Neural cell (in vitro differentiated cells): ENCODE measurements around the gene HOXC5. TPM values are rescaled to one million over a fixed set of nuclear protein-coding genes. Genes with fewer than 3 reads are reported as not detected.

Source experiments
- H2AFZ ChIP-seq: fragments of 200-600, 300-800 bp; sonication (generic), shearing (Covaris generic); 2 replicates; pipeline ENCODE4 v1.6.0; 2014; ENCODE audit warnings: low read depth, mild to moderate bottlenecking, antibody characterized with exemption, low read length, moderate library complexity
- H3F3A ChIP-seq: fragments of 200-600 bp; shearing (Covaris generic); 2 replicates; pipeline ENCODE4 v1.6.1; 2016; ENCODE audit warnings: mild to moderate bottlenecking, moderate library complexity, mixed read lengths, antibody characterized with exemption, low read length; ENCODE audit not compliant: insufficient read depth, poor library complexity, severe bottlenecking
- H3K27ac ChIP-seq: fragments of 200-600, 300-800 bp; sonication (generic), shearing (Covaris generic); 2 replicates; pipeline ENCODE4 v1.5.1; 2014; ENCODE audit warnings: mild to moderate bottlenecking, low read length, moderate library complexity
- H3K27me3 ChIP-seq: fragments of 300-800, 200-600 bp; sonication (generic), shearing (Covaris generic); 2 replicates; pipeline ENCODE4 v1.6.0; 2014; ENCODE audit warnings: mild to moderate bottlenecking, low read depth, low read length, moderate library complexity; ENCODE audit not compliant: insufficient read depth
- H3K36me3 ChIP-seq: fragments of 300-800, 200-600 bp; sonication (generic), shearing (Covaris generic); 2 replicates; pipeline ENCODE4 v1.5.1; 2014; ENCODE audit warnings: mild to moderate bottlenecking, antibody characterized with exemption, low read length, moderate library complexity; ENCODE audit not compliant: insufficient read depth
- H3K4me2 ChIP-seq: fragments of 300-800, 200-600 bp; sonication (generic), shearing (Covaris generic); 2 replicates; pipeline ENCODE4 v1.6.0; 2014; ENCODE audit warnings: mild to moderate bottlenecking, low read length
- H3K4me3 ChIP-seq: fragments of 300-800, 200-600 bp; sonication (generic), shearing (Covaris generic); 2 replicates; pipeline ENCODE4 v1.5.1; 2014; ENCODE audit warnings: mild to moderate bottlenecking, low read length, moderate library complexity
- H3K79me2 ChIP-seq: fragments of 200-600 bp; shearing (Covaris generic); replicated peaks from 2 replicates; pipeline ENCODE4 v1.6.0; 2014; ENCODE audit warnings: mild to moderate bottlenecking, low read length, moderate library complexity; ENCODE audit not compliant: insufficient read depth
- H3K9ac ChIP-seq: fragments of 300-800, 200-600 bp; sonication (generic), shearing (Covaris generic); 2 replicates; pipeline ENCODE4 v1.6.1; 2016; ENCODE audit warnings: mild to moderate bottlenecking, low read length, mixed read lengths
- H3K9me2 ChIP-seq: fragments of 200-600 bp; shearing (Covaris generic); 2 replicates; pipeline ENCODE4 v1.6.1; 2016; ENCODE audit warnings: mild to moderate bottlenecking, low read length, mixed read lengths; ENCODE audit not compliant: insufficient read depth
- H3K9me3 ChIP-seq: fragments of 200-600, 300-800 bp; sonication (generic), shearing (Covaris generic); 2 replicates; pipeline ENCODE4 v1.6.1; 2016; ENCODE audit warnings: mild to moderate bottlenecking, mixed run types, low read length, moderate library complexity, mixed read lengths
- H4K20me1 ChIP-seq: fragments of 200-600 bp; shearing (Covaris generic); 2 replicates; pipeline ENCODE4 v1.6.1; 2016; ENCODE audit warnings: mild to moderate bottlenecking, mixed run types; ENCODE audit not compliant: insufficient read depth
- CTCF ChIP-seq: fragments of 450-650 bp; IDR thresholded peaks from 2 replicates; pipeline ENCODE4 v1.5.1; 2014; ENCODE audit warnings: antibody characterized with exemption, mild to moderate bottlenecking, moderate library complexity; ENCODE audit not compliant: poor library complexity, severe bottlenecking
- EP300 ChIP-seq: fragments of 450-650 bp; conservative IDR thresholded peaks from 2 replicates; pipeline ENCODE4 v1.6.1; 2014; ENCODE audit warnings: antibody characterized with exemption, mild to moderate bottlenecking, moderate library complexity; ENCODE audit not compliant: poor library complexity, severe bottlenecking
- EZH2 ChIP-seq: fragments of 200-600, 300-800 bp; shearing (Covaris generic), sonication (generic); IDR thresholded peaks from 2 replicates; pipeline ENCODE4 v1.6.1; 2014; ENCODE audit warnings: antibody characterized with exemption, low read length, borderline replicate concordance, mild to moderate bottlenecking; ENCODE audit not compliant: insufficient read depth, poor library complexity, severe bottlenecking
- MXI1 ChIP-seq: fragments of 450-650 bp; conservative IDR thresholded peaks from 2 replicates; pipeline ENCODE4 v1.6.1; 2014; ENCODE audit warnings: antibody characterized with exemption, mild to moderate bottlenecking; ENCODE audit not compliant: poor library complexity, severe bottlenecking
- POLR2AphosphoS5 ChIP-seq: IDR thresholded peaks from 2 replicates; pipeline ENCODE4 v1.6.1; 2012
- RAD21 ChIP-seq: fragments of 450-650 bp; conservative IDR thresholded peaks from 2 replicates; pipeline ENCODE4 v1.6.1; 2014; ENCODE audit warnings: antibody characterized with exemption, mild to moderate bottlenecking, moderate library complexity
- REST ChIP-seq: IDR thresholded peaks from 2 replicates; pipeline ENCODE4 v1.6.1; 2012; ENCODE audit warnings: borderline replicate concordance
- SMC3 ChIP-seq: fragments of 450-650 bp; conservative IDR thresholded peaks from 2 replicates; pipeline ENCODE4 v1.6.1; 2014; ENCODE audit warnings: antibody characterized with exemption, mild to moderate bottlenecking, moderate library complexity; ENCODE audit not compliant: poor library complexity
- TAF1 ChIP-seq: IDR thresholded peaks from 2 replicates; pipeline ENCODE4 v1.6.1; 2012; ENCODE audit warnings: low read depth
- polyA plus RNA-seq: library from polyadenylated mRNA; depleted of rRNA; stranded (reverse); fragments of >200 nt; gene quantifications from 2 replicates; pipeline ENCODE4 v1.2.3, GENCODE V29; 2014

The HOXC5 gene
- polyA plus RNA-seq, 1 donor from 2014 or later: not detected

DNA sequence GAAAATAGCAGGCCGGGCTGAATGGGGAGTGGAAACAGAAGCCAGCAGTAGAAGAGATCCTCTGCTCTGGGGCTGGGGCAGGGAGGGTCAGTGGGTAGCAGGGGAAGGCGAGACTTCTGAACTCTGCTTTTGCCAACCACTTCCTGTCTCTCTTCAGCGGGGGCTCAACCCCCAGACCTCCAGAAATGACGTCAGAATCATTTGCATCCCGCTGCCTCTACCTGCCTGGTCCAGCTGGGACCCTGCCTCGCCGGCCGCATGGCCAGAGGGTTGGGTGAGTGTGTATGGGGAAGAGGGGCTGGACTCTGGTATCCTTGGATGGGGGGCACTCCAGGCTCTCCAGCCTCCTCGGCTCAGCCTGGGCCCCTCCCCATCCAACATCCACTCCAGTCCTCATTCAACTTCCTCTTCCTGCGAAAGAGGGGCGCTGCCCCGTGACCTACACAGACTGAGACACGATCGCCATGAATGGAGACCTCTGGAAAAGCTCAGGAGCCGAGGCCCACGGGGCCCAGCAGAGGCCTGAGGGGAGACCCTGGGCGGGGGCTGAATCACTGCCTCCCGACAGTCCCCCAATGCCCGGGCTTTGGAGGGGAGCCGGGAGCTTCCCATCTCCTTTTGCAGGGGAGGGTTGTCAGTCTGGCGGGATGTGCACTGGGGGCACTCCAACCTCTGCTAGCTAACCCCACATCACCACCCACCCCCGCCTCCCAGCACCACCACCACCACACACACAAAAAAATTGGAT lies 20.3 kb downstream of the HOXC5 start:
- Histone ChIP-seq H3K9me2 (no peaks in the 10 kb centered on the region), H3K9ac (no peak overlapping the region), H3K9me3 (no peaks in the 10 kb centered on the region), H3K36me3 (no peaks in the 10 kb centered on the region), H3F3A (no peaks in the 10 kb centered on the region), H3K27ac (no peak overlapping the region), H3K27me3 (peaks cover 99% of the 10 kb centered on the region), H3K4me3 (no peak overlapping the region), H2AFZ (no peak overlapping the region), H4K20me1 (no peaks in the 10 kb centered on the region), H3K79me2 (no peaks in the 10 kb centered on the region), H3K4me2 (no peak overlapping the region)
- TF ChIP-seq MXI1 (no peak), EZH2 (no peak), CTCF (no peak), SMC3 (no peak), POLR2AphosphoS5 (no peak), RAD21 (no peak), TAF1 (no peak), EP300 (no peak), REST (no peak)

- Histone ChIP-seq H4K20me1 (no peaks in the 10 kb centered on the region), H3K9ac (no peak within 1 kb of the TSS), H3K9me2 (no peaks in the 10 kb centered on the region), H3K79me2 (no peaks in the 10 kb centered on the region), H3K9me3 (no peaks in the 10 kb centered on the region), H2AFZ (no peak within 1 kb of the TSS), H3K4me3 (no peak within 1 kb of the TSS), H3K4me2 (no peak within 1 kb of the TSS), H3K27ac (no peak within 1 kb of the TSS), H3K36me3 (no peaks in the 10 kb centered on the region), H3K27me3 (peaks cover 99% of the 10 kb centered on the region), H3F3A (no peaks in the 10 kb centered on the region)
- TF ChIP-seq REST (no peak), POLR2AphosphoS5 (no peak), EZH2 (no peak), RAD21 (no peak), MXI1 (no peak), CTCF (no peak), EP300 (no peak), SMC3 (no peak), TAF1 (no peak)
Observed at GRCh38 chr12:54053751-54054741, 21.2 kb downstream of the HOXC5 start, which contains the start of gene HOXC4. Gene HOXC4, plus strand, starts transcription at chr12:54053835. Its CDS starts 88 bp downstream, at chr12:54053923.
